SIG-M5 treated with dmso at 0.1 percent for 504 hours (cell line): ENCODE data around the gene BLACAT1.

Experiments
- DNase-seq: peaks from one replicate; lab custom pipeline; 2025; ENCODE audit not compliant: unreplicated experiment; lab: John Stamatoyannopoulos, UW

Gene BLACAT1

GRCh38 chr1:205456868-205457745 is 1.3 kb upstream of the BLACAT1 start:
- DNase-seq = no peak

DNA sequence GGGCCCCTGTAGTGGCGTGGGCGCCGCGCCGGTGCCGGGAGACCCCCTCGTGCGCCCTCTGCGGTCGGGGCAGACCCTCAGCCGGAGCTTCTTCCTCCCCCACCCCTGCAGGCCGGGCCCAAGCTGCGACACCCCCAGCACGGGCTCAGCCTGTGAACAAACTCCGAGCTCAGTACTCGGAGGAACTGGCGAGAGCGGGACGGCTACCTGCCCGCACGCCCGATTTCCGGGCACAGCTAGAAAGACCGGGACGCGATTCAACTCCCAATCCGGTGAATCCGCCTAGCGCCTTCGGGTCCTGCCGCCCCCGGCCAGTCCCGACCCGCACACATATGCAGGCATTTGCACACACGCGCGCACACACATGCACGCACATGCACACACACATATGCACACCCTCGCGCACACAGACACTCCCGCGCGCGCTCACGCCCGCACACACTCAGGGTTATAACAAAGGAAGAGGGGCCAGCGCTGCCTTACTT is 580 bp upstream of the BLACAT1 start:
- DNase-seq = no peak

GRCh38 chr1:205454903-205455335 is 926 bp downstream of the BLACAT1 start:
- no peak for DNase-seq

- DNase-seq = no peak
Measured at GRCh38 chr1:205453466-205453865, 2.4 kb downstream of the BLACAT1 start.

- DNase-seq = no peak
Measured at GRCh38 chr1:205452933-205453332, 2.9 kb downstream of the BLACAT1 start.

DNA sequence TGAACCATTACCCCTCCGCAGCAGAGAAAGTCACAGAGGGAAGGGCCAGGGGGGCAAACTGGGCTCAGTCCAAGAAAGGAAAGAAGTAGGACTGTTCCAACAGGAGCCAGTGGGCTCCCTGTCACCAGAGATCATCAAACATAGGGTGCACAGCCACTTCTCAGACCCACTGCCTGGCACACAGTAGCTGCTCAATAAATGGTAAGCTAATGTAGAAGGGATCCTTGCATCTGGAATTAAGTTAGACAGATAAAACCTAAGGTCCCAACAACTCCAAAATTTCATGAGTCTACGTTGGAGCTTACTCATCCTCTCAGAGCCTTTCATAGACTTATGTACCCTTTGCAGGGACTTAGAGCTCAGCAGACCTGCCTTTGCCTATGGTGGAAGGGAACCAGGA is 3.5 kb downstream of the BLACAT1 start:
- no peak for DNase-seq

DNA sequence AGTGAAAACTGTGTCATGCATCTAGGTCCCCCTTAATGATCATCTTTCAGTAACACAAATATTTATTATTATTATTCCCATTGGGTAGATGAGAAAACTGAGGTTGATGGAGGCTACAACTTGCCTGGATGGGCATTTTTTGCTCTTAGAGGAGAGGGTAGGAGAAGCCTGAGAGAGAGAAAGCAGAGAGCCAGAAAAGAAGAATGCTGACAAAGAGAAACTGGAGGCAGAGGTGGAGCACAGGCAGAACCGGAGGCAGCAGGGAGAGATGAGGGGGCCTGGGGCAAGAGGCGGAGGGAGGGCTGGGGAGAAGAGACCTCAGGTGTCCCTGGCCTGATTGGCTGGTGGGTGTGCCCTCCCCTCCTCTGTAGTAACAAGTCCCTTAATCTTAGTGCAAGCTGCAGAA is 4.1 kb downstream of the BLACAT1 start:
- DNase-seq = no peak

- DNase-seq = no peak
Measured at GRCh38 chr1:205451202-205451601, 4.6 kb downstream of the BLACAT1 start.

DNA sequence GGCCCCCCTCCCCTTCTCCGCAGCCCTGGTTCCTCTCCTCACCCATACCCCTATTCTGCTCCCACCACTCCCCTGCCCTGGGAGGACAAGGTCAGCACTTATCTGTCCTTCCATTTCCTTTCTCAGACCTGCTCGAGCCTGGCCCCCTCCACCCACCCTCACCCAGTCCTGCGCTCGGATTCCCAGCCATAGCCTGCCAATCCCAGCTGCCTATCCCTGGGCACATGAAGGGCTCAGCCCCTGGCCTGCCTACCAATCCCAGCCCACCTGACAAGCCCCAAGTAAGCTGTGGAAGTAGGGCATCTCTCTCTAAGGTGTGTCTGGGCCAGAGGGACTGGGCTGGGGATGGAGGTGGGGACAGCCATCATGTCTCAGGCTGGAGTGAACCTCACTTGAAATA is 5.4 kb downstream of the BLACAT1 start:
- DNase-seq = no peak

- no peak for DNase-seq
Measured at GRCh38 chr1:205449750-205450443, 5.9 kb downstream of the BLACAT1 start.

DNA sequence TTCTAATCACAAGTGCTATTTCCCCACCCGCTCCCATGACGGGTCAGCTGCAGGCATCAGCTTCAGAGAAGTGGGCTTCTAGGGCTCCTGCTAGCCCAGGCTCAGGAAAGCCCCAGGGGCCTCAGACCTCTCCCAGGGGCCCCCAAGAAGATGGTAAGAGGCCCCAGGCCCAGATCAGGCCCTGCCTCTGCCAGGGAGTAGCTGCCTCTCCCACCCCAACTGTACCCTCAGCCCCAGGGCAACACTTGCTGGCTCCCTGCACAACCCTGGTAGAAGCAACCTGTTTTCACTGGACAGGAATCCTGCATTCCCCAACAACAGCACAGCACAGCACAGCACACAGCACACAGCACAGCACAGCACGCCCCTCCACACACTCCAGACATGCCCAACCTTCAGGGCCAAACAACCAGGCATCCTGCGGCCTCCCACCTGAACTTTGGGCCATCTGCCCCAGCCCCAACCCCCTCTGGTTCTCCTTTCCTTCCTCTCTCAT is 6.5 kb downstream of the BLACAT1 start:
- no peak for DNase-seq

GRCh38 chr1:205448540-205449253 is 7.1 kb downstream of the BLACAT1 start:
- no peak for DNase-seq

DNA sequence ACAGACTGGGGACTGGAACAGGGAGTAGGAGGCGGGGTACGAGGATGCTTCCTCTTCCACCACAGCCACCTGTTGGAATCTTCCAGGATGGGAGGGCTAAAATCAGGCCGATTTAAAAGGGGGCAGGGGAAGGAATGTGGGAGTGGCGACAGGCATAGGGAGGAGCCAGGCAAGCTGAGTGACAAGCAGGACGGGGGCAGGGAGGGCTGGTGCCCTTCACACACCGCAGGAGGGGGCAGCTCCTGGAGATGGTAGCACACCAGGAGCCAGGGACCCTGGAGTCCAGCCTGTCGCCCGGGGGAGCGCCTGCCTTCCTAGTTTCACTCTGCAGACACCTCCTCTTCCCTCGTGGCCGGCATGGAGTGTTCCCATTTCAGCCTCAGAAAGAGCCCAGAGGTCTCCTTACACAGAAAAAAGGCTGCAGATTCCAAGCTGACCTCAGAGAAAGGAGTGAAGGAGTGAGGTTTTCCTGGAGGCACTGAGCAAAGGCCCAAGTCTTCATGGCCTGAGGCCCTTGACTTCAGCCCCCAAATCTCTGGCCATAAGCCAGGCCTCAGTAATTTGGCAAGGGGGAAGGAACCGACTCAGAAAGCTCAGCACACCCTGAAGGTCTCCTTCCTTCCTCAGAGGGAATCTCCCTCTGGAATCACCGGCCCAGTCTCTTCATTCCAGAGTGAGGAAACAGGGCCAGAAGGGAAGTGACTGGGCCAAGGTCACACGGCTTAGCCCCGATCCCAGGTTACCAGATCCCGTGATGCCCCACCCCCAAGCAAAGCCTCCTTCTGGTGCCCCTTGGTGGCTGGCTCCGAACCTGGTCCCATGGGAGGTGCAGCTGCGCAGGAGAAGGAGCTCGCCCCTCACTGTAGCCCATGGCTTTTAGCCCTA is 8.1 kb downstream of the BLACAT1 start:
- no peak for DNase-seq

DNA sequence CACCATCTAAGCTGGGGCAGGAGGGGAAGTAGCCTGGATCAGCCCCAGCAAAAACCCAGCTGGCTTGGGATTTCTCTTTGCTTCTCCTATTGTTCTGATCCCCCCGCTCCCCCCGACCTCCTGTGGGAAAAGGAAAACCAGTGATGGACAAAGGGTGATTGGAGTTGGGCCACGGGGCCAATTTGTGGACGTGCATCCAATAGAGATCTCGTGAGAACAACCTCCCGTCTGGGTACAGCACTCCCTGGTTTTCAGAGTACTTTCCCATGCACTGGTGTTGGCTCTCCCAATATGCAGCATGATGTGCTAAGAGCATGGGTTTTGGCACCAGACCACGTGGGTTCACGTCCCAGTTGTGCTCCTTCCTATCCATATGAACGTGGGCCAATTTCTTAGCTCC is 9.0 kb downstream of the BLACAT1 start:
- DNase-seq = no peak

GRCh38 chr1:205445646-205445935 is 10.3 kb downstream of the BLACAT1 start:
- no peak for DNase-seq

- DNase-seq = no peak
Measured at GRCh38 chr1:205444931-205445645, 10.8 kb downstream of the BLACAT1 start.

DNA sequence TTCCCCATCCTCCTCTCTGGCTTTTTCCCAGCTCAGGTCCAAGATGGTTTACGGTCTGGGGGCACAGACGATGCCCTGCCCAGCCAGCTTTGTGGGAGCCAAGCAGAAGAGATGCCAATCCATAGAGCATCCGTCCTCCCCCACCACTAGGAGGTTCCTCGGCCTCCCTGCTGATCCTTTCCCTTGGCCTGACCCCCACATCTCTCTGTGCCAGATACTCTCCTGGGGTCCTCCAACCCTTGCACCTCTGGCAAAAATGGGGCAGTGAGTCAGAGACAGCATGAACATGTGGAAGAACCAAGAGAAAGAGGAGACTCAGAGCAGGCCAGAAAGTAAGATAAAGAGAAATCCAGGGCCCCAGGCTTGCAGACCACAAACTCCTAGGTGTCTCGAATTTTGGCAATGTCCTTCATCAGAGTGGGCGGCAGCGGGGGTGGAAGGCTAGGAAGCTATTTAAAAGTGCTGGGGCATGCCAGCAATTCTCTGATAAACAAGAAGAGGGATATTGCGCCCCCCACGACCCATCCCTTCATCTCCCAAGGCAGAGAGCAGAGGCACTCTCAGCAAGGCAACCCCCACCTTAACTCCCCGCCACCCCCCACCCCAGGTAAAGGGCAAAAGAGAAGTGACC is 11.4 kb downstream of the BLACAT1 start:
- no peak for DNase-seq

DNA sequence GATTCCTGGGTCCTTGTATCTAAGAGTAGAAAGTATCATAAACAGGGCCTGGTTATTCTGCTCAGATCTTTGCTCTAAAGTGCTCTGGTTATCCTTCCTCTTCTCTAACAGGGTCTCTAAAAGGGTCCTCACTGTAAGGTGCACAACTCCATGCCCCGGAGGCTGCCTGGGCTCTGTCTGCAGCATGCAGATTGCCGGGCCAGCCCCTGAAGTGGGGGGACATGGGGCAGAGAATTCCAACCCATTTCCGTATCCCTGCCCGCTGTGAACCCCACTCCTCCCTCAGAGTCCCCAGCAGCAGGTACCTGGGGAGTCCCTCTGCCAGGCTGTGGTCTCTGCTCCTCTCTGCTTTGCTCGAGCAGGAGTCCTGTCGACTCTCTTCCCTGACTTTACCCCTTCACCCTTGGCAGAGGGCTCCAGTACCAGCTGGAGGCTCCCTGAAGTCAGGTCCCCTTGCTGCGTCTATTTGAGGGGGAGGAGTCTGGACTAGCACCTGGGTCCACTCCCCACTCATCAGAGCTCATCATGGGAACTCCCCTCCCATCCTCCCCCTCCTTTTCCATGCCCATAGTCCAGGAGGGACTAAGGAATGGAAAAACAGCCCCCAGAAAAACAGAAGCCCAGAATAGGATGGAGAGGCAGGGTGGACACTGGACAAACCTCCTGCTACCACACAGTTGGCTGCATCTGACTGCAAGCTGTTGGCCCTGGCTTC is 12.1 kb downstream of the BLACAT1 start:
- DNase-seq = no peak
